T-helper 2 cell (primary cell): Measurements from ENCODE around the gene CDKN1B.
A peak's percentile ranks its signal among the peaks of the same experiment; 100 is the strongest.
"Not testable (repeated sequence)": the region's sequence is repeated elsewhere in the genome, so short reads cannot be mapped to it uniquely, and the experiment has no call there.

Experiments used
- DNase-seq, 5 experiments: peaks; one replicate each; pipeline versions ENCODE4 v3.0.0 to v3.0.0-alpha.2; 2012 to 2022

Gene CDKN1B

GRCh38 chr12:12724421-12725085 is 7.4 kb downstream of the CDKN1B start:
- peak in 1 of 5 experiments; percentile 27 for DNase-seq

- peak; percentile 78 to 99 (median 92) for DNase-seq
Observed at GRCh38 chr12:12725086-12725955, 8.2 kb downstream of the CDKN1B start.

- DNase-seq: no peak
Observed at GRCh38 chr12:12725956-12726554, 8.9 kb downstream of the CDKN1B start.

GRCh38 chr12:12726555-12727093 is 9.5 kb downstream of the CDKN1B start:
- DNase-seq: peak in 1 of 5 experiments; percentile 47

- DNase-seq: no peak
Observed at GRCh38 chr12:12731178-12731577, 14.0 kb downstream of the CDKN1B start.

GRCh38 chr12:12731785-12732184 is 14.6 kb downstream of the CDKN1B start:
- no peak for DNase-seq

- no peak for DNase-seq
Observed at GRCh38 chr12:12733118-12733517, 15.9 kb downstream of the CDKN1B start.

GRCh38 chr12:12734054-12734453 is 16.9 kb downstream of the CDKN1B start:
- no peak for DNase-seq

GRCh38 chr12:12734561-12735071 is 17.4 kb downstream of the CDKN1B start:
- DNase-seq: no peak

GRCh38 chr12:12735301-12735700 is 18.1 kb downstream of the CDKN1B start:
- DNase-seq: no peak

- DNase-seq: peak in 3 of 5 experiments; percentile 25 to 95 (median 61)
Observed at GRCh38 chr12:12736759-12737676, 19.9 kb downstream of the CDKN1B start.

GRCh38 chr12:12738152-12738551 is 21.0 kb downstream of the CDKN1B start:
- not testable (repeated sequence) for DNase-seq

GRCh38 chr12:12741660-12742059 is 24.5 kb downstream of the CDKN1B start:
- no peak for DNase-seq

- no peak for DNase-seq
Observed at GRCh38 chr12:12744546-12745305, 27.6 kb downstream of the CDKN1B start.

- DNase-seq: no peak
Observed at GRCh38 chr12:12745576-12746211, 28.5 kb downstream of the CDKN1B start.

GRCh38 chr12:12747278-12747677 is 30.1 kb downstream of the CDKN1B start:
- no peak for DNase-seq

- DNase-seq: no peak
Observed at GRCh38 chr12:12748044-12748443, 30.9 kb downstream of the CDKN1B start.

- DNase-seq: no peak
Observed at GRCh38 chr12:12749433-12749832, 32.3 kb downstream of the CDKN1B start.

- no peak for DNase-seq
Observed at GRCh38 chr12:12755923-12756322, 38.8 kb downstream of the CDKN1B start.

GRCh38 chr12:12757121-12757520 is 40.0 kb downstream of the CDKN1B start:
- DNase-seq: no peak
